M059J (cell line): ENCODE results near the gene TMEM135. TPM values are rescaled to one million over a fixed set of nuclear protein-coding genes. Genes with fewer than 3 reads are reported as not detected.
"Not testable (repeated sequence)": the region's sequence is repeated elsewhere in the genome, so short reads cannot be mapped to it uniquely, and the experiment has no call there.

Experiments
- DNase-seq: peaks from one replicate; pipeline ENCODE4 v3.0.0-alpha.2; 2012; ENCODE audit warnings: low read depth
- total RNA-seq: library from RNA; depleted of rRNA; stranded (reverse); fragments of >200 nt; shearing (Covaris generic); gene quantifications from 2 replicates; pipeline ENCODE4 v1.2.3, GENCODE V29; 2014

Gene TMEM135
- total RNA-seq, 1 experiment from 2014 or later: 20.0 TPM

DNA sequence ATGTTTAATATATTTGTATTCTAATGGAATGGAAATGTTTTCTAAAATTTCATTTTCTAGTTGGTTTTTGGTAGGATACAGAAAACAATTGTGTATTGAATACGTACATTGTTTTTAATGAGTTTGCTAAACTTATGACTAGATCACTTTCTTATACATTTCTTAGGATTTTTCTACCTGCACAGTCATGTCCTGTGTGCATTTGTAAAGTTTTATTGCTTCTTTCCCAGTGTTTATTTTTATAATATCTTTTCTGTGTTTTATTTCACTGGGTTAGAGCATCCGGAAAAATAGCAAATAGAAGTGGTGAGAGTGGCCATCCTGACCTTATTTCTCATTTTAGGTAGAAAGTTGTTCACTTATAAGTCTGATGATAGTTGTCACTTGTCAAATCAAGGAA, 103.6 kb downstream of the TMEM135 start:
- no peak for DNase-seq

DNA sequence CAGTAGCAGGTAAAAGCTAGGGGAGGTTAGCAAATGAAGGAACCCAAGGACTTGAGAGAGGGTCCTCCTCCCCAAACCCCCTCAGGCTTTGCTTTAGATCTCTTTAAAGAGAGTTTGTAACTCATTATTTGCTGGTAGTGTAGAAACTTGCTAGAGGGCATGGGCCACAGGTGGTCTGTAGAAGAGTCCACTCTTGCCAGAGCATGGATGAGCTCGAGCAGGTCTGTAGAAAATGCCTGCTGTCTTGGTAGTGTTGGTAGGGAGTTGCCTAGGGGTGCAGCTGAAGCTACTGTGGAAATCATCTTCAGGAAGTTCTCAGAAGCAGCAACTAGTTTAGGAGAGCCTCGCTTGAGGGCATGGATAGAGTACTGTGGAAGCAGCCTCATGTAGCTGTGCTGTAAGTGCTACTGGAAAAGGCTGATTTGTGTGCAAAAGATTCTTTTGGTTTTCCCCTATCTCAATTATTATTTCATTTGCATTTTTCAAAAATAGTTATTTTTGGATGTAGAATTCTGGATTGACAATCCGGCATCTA, 104.3 kb downstream of the TMEM135 start:
- DNase-seq: no peak

DNA sequence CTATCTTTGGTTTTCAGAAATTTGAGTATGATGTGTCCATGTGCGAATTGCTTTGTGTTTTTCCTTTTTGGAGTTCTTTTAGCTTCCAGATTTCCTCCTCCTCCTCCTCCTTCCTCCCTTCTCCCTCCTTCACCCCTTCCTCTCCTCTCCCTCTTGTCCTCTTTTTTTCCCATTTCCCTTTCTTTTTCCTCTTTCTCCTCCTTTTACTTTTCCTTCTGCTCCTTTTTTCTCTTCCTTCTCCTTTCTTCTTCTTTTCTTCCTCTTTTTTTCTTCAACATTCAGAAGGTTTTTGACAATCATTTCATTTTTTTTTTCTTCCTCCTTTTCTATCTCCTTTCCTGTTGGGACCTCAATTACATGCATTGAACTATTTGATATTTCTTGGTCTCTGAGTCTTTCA, 104.9 kb downstream of the TMEM135 start:
- no peak for DNase-seq

DNA sequence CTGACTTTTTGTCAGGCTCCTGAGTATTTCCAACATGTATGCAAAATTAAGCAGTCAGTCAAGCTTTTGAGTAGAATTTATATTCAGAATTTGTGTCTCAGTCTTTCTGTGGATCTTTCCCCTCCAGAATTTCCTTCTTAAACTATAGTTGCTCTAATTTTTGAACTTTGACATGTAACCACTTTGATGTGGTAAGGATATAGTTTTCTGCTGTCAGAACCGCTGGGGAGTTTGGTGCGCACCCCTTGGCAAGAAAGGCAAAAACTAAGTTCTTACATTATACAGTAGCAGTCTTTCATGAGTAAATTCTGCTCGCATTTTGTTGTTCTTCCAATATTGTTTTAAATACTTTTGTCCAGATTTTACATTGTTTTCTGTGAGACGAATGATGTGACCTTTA, 105.9 kb downstream of the TMEM135 start:
- no peak for DNase-seq

DNA sequence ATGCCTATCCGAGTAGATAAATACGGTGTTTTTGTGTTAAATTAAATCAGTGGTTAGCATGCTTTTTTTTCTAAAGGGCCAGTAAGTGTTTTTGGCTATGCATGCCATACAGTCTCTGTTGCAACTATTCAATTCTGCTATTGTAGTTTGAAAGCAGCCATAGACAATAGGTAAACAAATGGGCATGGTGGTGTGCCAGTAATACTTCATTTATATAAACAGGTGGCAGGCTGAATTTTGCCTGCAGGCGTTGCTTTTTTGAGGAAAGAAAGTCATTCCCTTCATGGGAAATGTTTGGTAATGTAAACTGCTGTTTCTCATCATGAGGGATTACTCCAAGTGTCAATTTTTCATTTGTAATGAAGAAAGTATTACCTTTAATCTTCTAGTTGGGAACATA, 106.5 kb downstream of the TMEM135 start:
- peak; percentile 81 for DNase-seq

DNA sequence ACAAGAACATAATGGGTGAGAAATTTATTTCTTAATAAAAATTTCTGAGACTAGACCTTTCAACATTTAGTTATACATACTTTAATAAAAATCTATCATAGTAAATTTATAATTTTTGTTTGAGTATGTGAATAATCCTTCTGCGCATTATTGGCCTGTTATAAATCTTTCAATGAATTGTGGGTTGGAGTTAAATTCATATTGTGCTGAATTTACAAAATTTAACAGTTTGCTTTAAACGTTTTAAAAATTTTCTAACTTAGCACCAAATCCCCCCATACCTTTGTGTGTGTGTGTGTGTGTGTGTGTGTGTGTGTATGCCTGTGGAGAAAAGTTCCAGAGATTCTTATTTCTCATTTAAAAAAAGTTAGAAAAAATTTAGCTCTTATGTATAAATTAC, 111.0 kb downstream of the TMEM135 start:
- no peak for DNase-seq

DNA sequence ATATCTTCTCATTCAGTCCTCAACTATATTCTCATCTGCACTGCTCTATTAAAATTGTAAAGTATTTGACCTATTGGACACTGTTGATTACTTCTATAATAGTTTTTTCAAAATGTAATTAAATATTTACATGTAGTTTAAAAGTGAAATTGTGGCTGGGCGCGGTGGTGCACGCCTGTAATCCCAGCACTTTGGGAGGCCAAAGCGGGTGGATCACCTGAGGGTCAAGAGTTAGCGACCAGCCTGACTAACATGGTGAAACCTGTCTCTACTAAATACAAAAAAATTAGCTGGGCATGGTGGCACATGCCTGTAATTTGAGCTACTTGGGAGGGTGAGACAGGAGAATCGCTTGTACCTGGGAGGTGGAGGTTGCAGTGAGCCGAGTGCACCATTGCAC, 112.0 kb downstream of the TMEM135 start:
- DNase-seq: not testable (repeated sequence)

DNA sequence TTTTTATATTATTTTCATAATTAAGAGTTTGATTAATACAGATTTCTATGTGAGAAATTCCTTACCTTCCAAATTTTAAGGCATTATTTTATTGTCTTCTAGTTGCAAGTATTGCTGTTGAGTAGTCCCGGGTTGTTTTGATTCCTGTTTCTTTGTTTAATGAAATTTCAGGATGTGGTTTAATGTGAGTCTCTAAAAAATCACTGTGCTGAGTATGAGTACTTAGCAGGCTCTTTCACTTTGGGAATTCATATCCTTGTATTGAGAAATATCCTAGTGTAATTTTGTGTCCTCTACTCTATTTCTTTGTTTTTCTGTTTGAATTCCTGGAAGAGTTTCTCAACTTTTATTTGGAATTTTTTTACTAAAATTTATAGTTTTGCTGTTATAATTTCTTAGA, 113.2 kb downstream of the TMEM135 start:
- DNase-seq: peak; percentile 51

DNA sequence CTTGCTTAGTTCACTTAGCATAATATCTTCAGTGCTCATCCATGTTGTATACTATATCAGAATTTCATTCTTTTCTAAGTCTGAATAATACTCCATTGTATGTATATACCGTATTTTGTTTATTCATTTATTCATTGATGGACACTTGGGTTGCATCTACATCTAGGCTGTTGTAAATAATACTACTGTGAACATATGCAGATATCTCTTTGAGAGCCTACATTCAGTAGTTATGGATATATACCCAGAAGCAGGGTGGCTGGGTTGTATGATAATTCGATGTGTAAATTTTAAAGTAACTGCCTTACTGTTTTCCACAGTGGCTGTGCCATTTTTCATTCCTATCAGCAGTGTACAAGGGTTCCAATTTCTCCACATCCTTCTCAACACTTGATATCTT, 116.5 kb downstream of the TMEM135 start:
- no peak for DNase-seq

DNA sequence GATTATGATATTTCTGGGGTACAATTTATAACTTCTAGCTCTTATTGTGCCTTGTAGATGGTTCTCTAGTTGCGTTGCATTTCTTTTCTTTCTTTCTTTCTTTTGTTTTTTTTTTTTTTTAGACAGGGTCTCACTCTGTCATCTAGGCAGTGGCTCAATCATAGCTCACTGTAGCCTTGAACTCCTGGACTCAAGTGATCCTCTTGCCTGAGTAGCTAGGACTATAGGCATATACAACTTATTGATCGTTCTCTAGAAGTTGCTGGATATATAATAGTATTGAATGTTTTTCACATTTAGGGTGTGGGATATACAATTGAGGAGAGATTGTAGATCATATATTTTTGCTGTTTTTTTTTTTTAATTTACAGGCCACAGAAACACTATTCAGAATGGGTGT, 119.2 kb downstream of the TMEM135 start:
- no peak for DNase-seq

DNA sequence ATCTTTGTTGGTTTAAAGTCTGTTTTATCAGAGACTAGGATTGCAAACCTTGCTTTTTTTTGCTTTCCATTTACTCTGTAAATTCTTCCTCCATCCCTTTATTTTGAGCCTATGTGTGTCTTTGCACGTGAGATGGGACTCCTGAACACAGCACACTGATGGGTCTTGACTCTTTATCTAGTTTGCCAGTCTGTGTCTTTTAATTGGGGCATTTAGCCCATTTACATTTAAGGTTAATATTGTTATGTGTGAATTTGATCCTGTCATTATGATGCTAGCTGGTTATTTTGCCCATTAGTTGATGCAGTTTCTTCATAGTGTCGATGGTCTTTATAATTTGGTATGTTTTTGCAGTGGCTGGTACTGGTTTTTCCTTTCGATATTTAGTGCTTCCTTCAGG, 131.3 kb downstream of the TMEM135 start:
- not testable (repeated sequence) for DNase-seq

DNA sequence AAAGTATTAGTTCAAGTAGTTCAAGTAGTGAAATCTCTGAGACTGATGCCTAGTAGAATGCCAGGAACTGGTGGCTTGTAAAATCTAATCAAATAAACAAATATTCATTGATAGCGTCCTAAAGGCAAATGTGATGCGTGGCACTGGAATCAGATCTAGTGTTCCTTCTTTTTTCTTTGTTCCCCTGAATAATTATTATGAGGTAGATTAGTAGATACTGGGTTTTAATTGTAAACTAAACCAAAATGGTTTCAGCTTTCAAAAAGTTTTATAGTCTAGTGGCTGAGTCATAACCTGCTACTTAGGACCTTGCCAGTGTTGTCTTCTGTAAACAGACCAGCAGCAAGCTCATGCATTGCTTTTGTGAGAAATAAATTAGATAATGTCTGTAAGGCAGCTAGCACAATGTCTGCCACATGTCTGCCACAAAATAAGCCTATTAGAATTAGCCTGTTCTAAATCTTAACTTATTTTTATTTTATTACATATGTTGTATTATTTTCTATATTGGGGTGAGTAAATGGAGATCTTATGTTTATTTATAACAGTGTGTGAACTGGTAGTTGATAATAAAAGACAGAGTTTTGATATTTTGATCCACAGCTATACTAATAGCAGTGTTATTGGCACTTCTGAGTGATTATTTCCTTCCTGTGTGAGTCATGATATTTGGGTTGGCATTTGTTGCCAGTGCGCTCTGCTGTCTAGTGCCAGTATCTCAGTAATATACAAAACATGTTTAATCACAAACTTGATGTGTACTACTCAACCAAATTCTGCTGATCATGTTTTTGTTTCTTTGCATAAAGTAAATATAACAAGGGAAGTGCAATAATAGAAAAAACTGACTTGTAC, 135.7 kb downstream of the TMEM135 start:
- peak; percentile 94 for DNase-seq

DNA sequence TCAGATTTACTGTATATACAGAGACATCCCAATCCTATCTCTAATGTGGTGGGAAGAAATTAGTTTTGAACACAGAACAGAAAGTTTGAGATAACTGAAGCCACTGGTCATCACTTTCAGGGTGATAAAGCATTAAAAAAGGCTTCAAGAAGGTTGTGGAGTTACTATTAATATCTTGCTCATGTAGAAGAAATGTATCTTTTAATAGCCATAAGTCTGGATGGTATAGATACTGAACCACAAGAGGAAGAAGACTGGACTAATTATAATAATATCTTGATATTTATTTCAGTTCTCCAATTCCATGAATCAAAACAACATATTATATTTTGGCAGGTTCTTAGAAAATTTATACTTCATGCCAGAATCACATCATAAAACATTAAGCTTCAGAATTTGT, 137.1 kb downstream of the TMEM135 start:
- no peak for DNase-seq

DNA sequence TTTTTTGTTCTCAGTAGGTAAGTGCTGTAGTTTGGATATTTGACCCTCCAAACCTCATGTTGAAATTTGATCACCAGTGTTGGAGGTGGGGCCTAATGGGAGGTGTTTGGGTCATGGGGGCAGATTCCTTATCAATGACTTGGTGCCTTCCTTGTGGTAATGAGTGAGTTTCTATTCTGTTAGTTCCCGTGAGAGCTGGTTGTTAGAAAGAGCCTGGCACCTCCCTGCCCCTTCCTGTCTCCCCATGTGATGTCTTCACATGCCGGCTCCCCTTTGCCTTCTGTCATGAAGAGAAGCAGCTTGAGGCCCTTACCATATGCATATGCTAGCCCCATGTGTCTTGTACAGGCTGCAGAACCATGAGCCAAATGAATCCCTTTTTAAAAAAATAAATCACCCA, 138.3 kb downstream of the TMEM135 start:
- peak; percentile 76 for DNase-seq

DNA sequence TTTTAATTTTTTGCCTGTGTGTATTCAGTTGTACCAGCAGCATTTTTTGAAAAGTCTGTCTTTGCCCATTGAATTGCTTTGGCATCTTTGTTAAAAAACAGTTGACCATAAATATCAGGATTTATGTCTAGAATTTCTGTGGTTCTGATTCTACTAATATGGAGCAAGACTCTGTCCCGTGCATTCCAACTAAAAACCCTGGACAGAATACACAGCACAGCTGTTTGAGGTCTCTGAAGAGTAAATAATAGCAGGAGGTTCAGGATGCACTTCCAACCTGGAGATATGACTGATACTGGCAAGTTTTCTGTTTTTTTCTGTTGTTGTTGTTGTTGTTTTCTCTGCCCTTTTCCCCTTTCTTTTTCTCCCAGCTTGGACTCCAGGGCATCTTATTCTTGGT, 141.9 kb downstream of the TMEM135 start:
- no peak for DNase-seq

DNA sequence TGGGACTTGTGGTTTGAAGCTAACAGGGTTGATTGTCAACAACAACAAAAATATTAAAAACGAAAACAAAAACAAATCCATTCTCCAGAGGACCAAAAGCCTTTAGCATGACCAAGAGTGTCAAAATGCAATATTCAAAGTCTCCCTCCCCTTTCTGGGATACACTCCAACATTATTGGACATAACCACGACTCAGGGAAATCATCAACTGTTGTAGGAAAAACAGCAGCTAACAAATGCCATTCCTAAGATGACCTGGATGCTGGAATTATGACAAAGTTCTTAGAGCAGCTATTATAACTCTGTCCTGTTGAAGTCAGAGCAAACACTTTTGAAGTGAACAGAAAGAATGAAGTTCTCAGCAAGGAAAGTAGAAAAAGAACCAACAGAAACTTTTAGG, 143.0 kb downstream of the TMEM135 start:
- peak; percentile 67 for DNase-seq

DNA sequence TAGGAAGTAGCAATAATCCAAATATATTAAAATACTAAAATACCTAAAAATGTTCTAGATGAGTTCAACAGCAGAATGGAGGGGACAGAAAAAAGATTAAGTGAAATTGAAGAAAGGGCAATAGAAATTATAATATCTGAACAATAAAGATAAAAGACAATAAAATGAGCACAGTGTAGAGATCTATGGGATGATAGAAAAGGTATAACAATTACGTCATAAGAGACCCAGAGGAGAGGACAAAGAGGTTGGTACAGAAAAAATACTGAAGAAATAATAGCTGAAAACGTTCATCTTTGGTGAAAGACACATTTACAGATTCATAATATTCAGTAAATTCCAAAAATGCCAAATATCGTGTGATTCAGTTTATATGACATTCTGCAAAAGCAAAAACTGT, 143.4 kb downstream of the TMEM135 start:
- DNase-seq: no peak

DNA sequence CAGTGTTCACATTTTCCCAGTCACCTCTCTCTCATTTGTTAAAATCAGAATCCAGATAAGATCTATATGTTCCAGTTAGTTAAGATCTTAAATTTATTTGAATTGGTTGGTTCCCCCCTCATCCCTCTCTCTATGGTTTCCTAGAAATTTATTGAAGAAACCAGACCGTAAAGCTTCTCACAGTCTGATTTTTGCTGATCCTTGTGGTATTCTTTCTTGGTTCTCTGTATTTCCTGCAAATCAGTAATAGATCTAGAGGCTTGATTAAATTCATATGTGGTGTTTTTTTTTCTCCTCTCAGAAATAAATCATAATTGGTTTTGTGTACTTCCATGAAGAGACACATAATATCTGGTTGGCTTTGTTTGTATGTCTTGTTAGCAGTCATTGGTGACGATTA, 147.5 kb downstream of the TMEM135 start:
- DNase-seq: no peak

DNA sequence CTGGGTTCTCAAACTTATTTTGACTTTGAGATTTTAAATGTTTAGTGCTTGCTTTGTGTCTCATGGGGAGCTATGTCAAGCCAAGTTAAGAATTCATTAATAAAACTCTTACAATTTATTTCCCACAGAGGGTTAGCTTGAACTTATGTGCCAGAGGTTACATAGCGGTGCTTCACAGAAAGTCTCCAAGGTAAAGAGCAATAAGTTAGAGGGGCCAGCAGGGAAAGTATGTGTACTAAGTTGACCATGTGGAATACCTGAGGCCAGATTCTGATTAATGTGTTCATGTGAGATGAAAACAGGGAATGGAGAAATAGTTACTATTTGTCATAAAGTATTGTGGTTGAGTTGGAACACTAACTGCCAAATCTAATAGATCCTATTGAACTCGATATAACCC, 149.3 kb downstream of the TMEM135 start:
- no peak for DNase-seq

DNA sequence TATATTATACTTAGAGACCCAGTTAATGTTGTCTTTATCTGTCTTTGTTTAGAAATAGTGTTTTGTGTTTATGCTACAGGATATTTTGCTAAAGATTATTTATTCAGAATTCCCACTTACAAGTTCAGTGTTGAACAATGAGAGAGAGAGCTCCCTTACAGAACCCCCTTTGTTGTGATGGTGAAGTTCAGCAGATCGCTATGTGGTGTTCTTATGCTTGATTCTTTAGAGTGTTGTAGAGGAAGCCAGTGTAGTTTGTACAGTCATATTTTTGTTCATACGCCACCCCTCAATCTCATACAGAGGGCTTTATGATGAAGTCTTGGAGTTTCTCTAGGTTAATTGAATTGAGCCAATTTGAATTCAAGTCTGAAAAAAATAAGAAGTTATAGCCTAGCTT, 150.2 kb downstream of the TMEM135 start:
- no peak for DNase-seq

DNA sequence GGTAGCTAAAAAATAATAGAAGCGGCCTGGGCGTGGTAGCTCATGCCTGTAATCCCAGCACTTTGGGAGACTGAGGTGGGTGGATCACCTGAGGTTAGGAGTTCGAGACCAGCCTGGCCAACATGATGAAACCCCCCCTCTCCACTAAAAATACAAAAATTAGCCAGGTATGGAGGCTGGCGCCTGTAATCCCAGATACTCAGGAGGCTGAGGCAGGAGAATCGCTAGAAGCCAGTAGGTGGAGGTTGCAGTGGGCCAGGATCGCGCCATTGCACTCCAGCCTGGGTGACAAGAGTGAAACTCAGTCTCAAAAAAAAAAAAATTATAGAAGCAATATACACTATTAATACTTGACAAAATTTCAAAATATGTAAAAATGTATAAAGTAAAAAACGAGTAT, 150.7 kb downstream of the TMEM135 start:
- not testable (repeated sequence) for DNase-seq

DNA sequence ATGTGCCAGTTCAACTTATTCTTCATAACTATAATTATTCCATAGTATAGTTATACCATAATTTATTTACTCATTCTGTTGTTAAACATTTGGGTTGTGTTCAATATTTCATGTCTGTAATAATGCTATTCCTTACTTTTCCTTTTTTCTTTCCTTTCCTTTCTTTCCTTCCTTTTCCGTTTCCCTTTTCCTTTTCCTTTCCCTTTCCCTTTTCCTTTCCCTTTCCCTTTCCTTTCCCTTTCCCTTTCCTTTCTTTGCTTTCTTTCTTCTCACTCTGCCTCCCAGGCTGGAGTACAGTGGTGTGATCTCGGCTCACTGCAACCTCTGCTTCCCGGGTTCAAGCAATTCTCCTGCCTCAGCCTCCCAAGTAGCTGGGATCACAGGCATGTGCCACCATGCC, 151.2 kb downstream of the TMEM135 start:
- not testable (repeated sequence) for DNase-seq

DNA sequence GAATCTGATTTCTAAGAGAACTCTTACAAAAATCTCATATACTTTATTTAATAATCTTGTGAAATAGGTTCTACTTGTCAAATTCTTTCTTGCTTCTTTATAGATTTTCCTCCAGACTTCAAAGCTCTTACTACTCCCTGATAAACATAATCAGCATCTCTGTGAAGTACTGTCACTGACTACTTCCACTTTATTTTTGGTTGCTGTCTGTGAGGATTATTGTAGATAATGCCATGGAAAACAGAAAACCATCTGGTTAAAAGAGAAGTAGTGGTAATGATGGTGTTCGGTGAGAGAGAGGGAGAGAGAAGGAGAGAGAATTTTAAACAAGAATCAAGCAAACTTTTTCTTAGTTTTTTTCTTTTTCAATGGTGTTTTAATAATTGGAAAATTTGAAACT, 152.3 kb downstream of the TMEM135 start:
- no peak for DNase-seq
